ENCODE data around the gene TMED10.
"Not testable (repeated sequence)": the region's sequence is repeated elsewhere in the genome, so short reads cannot be mapped to it uniquely, and the experiment has no call there.

TMED10 gene

DNA sequence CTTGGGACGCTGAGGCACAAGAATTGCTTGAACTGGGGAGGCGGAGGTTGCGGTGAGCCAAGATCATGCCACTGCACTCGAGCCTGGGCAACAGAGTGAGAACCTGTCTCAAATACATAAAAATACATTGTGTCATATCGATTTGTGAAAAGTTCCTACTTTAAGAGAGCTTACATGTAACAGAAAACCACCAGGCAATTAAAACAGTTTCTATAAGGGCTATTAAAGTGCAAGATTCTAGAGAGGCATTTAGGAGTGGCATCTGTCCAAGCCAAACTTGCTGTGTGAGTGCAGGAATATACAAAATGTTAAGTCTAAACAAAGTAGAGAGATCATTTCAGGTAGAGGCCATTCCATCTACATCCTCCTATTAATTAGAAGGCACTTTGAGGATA, 47.8 kb downstream of the TMED10 start:
- peaks cover 47% of the 10 kb centered on the region for H3K4me1 Mint-ChIP-seq
- peak overlapping the region; percentile 35 for H3K27ac Mint-ChIP-seq
- no peaks in the 10 kb centered on the region for H3K9me3 Mint-ChIP-seq
- H3K27me3 Mint-ChIP-seq: no peaks in the 10 kb centered on the region
- H3K4me3 Mint-ChIP-seq: peak overlapping the region; percentile 44
- peaks cover 14% of the 10 kb centered on the region for H3K36me3 Mint-ChIP-seq

DNA sequence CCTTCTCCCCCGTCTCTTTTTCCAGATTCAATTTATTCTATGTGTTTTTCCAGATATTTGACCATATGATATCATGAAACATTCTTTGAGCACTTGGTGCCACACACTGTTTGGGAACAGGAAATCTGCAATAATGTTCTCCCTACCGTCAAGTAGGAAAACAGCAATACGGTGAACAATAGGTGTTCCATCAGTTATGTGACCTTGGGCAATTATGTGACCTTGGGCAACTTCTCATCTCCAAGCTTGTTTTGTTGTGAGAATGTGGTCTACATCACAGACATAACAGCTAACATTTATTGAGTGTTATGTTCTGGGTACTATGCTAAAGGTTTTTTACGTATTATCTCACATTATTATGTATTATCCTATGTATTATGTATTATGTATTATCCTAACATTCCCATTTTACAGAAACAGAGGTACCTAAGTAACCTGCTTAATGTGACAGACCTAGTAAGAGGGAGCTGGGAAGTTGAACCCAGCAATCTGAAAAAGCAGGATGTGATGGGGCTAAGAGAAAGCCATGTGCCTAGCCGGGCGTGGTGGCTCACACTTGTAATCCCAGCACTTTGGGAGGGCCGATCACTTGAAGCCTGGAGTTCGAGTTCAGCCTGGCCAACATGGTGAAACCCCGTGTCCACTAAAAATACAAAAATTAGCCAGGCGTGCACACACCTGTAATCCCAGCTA, 48.4 kb downstream of the TMED10 start:
- Mint-ChIP-seq H3K4me3 (peak overlapping the region; percentile 100), H3K36me3 (peaks cover 11% of the 10 kb centered on the region), H3K27ac (peak overlapping the region; percentile 98), H3K9me3 (no peaks in the 10 kb centered on the region), H3K27me3 (no peaks in the 10 kb centered on the region), H3K4me1 (peaks cover 49% of the 10 kb centered on the region)

DNA sequence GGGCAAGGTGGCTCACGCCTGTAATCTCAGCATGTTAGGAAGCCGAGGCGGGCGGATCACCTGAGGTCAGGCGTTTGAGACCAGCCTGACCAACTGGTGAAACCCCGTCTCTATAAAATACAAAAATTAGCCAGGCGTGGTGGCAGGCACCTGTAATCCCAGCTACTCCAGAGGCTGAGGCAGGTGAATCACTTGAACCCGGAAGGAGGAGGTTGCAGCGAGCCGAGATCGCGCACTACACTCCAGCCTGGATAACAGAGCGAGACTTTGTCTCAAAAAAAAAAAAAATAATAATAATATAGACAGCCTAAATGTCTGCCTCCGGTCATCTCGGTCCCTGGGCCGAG, 49.0 kb downstream of the TMED10 start:
- not testable (repeated sequence) for H3K9me3 Mint-ChIP-seq
- peaks cover 10% of the 10 kb centered on the region for H3K36me3 Mint-ChIP-seq

DNA sequence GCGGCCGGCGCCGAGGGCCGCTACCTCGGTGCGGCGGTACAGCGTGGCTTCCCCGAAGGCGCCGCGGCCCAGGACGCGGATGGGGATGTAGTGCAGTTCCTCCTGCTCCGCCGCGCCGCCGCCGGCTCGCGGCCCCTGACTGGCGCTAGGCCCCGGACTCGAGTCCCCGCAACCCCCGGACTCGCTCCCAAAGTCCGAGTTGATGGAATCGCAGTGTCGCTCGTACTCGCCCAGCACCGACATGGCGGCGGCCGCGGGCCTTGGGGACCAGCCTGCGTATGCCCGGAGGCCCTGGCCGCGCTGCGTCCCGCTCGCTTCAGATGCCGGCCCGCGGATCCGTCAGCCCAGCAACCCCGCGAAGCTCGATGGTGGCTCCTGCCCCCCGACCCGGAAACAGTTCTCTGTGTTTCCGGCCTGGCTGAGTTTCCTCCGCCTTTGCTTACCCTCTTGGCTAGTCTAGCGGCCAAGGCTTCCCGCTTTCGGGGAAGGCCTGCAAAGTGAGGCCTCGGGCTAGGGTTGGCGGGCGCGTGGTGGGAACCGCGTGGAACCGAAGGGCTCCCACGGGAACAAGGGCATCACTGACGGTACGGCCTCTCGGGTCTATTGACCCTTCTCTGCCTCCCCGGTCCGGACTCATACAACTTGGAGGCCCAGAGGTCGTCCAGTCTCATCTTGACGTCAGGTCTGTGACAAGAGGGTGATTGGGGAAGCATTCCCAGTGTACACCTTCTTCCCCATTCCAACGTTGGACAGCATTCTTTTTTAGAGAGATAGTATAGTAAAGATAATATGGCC, 49.5 kb downstream of the TMED10 start, which contains the start of gene NEK9:
TSS of gene NEK9 (minus strand) at position 370 of the 795 bp plus-strand sequence. CDS start at position 243, 127 bp downstream.
- Mint-ChIP-seq H3K4me3 (peak within 1 kb of the TSS; percentile 100), H3K36me3 (peaks cover 9% of the 10 kb centered on the region), H3K27ac (peak within 1 kb of the TSS; percentile 99), H3K4me1 (peaks cover 46% of the 10 kb centered on the region), H3K27me3 (no peaks in the 10 kb centered on the region), H3K9me3 (no peaks in the 10 kb centered on the region)

More for the DNA sequence above, 49.0 kb downstream of the TMED10 start:
- peak overlapping the region; percentile 99 for H3K27ac Mint-ChIP-seq
- H3K27me3 Mint-ChIP-seq: not testable (repeated sequence)
- peak overlapping the region; percentile 100 for H3K4me3 Mint-ChIP-seq
- peaks cover 46% of the 10 kb centered on the region for H3K4me1 Mint-ChIP-seq

DNA sequence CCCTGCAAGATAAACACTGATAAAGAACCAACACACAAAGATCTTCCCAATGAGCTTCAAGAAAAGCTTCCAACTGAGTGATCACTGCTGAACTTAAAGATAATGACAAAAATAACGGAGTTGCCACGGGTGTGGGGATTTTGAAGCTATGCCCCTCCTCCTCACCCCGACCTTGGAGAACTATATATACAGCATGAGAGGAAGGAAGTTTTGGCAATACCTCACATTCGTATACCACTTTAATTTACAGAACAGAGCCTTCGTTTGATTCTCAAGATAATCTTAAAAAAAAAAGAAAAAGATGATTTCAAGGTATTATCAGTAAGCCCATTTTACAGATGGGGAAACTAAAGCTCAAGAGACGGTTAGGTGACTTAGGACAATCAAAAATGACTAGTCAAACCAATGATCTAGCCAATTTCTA, 50.3 kb downstream of the TMED10 start:
- Mint-ChIP-seq H3K9me3 (no peaks in the 10 kb centered on the region), H3K4me1 (peaks cover 49% of the 10 kb centered on the region), H3K36me3 (peaks cover 11% of the 10 kb centered on the region), H3K27ac (peak overlapping the region; percentile 98), H3K4me3 (peak overlapping the region; percentile 100), H3K27me3 (no peaks in the 10 kb centered on the region)

DNA sequence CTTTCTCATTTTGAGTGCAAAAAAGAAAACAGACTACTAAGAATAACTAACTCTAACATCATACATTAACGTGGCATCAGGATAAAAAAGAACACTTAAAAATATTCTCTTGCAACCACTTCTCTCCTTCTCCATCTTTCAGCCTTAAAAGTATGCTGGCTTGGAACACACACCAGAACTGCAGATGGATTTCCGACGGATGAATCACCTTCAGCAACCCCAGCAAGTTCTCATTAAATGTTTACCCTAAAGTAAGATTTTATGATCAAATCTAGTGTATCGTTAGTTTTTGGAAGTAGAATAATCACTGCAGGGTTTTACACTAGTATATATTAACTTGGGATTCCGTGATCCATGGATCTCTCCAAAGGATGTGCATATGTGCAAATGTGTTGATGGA, 50.8 kb downstream of the TMED10 start:
- Mint-ChIP-seq H3K27ac (peak overlapping the region; percentile 98), H3K9me3 (no peaks in the 10 kb centered on the region), H3K27me3 (no peaks in the 10 kb centered on the region), H3K36me3 (peaks cover 11% of the 10 kb centered on the region), H3K4me1 (peaks cover 55% of the 10 kb centered on the region), H3K4me3 (peak overlapping the region; percentile 100)

DNA sequence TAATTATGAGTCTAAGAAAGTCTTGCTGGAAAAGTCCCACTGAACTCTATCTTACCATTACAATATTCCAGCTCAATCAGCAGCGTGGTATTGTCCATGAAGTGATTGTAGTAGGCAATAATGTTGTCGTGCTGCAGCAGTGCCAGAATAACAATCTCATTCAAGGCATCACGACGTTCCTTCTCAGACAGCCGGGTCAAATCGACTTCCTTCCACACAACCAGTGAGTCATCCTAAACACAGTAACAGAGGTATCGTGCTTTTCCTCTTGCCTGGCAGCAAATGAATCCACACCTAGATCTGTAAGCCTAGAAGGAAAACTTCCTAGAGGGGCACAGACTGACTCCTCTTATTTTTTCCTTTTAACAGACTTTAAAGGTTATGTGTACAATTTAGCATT, 52.4 kb downstream of the TMED10 start:
- Mint-ChIP-seq H3K27me3 (no peaks in the 10 kb centered on the region), H3K27ac (peak overlapping the region; percentile 91), H3K9me3 (no peaks in the 10 kb centered on the region), H3K36me3 (peaks cover 13% of the 10 kb centered on the region), H3K4me3 (peak overlapping the region; percentile 61), H3K4me1 (peaks cover 59% of the 10 kb centered on the region)

DNA sequence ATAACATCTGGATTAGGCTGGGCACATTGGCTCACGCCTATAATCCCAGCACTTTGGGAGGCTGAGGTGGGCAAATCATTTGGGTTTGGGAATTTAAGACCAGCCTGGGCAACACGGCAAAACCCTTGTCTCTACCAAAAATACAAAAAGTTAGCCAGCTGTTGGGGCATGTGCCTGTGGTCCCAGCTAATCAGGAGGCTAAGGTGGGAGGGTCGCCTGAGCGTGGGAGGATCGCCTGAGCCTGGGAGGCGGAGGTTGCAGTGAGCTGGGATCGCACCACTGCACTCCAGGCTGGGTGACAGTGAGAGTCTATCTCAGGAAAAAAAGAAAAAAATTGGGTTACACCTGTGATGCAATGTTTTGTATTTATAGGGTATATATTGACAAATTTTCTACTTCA, 54.9 kb downstream of the TMED10 start:
- Mint-ChIP-seq H3K27ac (no peak overlapping the region), H3K4me1 (peaks cover 48% of the 10 kb centered on the region), H3K9me3 (no peaks in the 10 kb centered on the region), H3K27me3 (no peaks in the 10 kb centered on the region), H3K36me3 (peaks cover 10% of the 10 kb centered on the region), H3K4me3 (no peak overlapping the region)

DNA sequence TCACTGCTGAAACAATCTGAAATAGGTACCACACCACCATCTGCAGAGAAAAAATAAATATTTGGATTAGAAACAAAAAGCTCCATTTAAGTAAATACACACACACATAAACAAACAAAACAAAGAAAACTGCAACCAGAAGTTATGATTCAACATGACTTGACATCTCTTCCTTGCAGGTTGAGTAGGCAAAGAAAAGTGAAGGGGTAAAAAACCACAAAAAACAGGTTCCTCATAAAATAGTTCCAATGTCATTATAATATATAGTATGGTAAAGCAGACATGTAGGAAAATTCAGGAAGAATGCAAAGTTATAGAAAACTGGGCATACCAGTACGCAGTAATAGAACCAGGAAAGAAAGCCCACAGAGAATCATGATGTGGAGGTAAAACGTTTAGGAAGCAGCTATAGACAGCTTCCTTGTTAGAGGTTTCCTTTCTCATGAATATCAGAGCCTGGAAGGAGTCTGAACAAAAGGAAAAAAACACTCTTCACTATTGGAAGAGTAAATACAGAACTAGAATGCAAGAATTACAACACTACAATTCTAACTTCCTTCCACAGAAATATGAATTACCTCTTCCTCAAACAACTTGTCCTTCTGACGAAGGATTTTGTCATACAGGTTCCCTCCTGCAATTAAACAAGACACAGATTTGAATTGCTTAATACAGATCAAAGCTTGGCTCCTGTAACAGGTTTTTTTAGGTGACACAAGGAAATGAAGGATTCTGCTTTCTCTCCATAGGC, 55.7 kb downstream of the TMED10 start:
- Mint-ChIP-seq H3K36me3 (peaks cover 6% of the 10 kb centered on the region), H3K27ac (no peak overlapping the region), H3K9me3 (no peaks in the 10 kb centered on the region), H3K27me3 (no peaks in the 10 kb centered on the region), H3K4me1 (peaks cover 42% of the 10 kb centered on the region), H3K4me3 (no peak overlapping the region)

DNA sequence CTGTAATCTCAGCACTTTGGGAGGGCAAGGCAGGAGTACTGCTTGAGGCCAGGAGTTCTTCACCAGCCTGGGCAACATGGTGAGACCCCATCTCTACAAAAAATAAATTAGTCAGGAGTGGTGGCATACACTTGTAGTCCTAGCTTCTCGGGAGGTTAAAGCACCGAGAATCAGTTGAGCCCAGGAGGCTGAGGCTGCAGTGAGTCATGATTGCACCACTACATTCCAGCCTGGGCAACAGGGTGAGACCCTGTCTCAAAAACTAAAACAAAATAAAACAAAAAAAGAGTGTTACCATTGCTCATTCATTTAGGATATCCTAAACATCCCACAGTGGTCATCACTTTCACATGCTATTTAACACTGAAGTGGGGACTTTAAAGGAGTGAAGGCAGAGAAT, 57.4 kb downstream of the TMED10 start:
- H3K4me3 Mint-ChIP-seq: no peak overlapping the region
- H3K9me3 Mint-ChIP-seq: no peaks in the 10 kb centered on the region
- H3K4me1 Mint-ChIP-seq: peaks cover 30% of the 10 kb centered on the region
- H3K27ac Mint-ChIP-seq: no peak overlapping the region
- peaks cover 8% of the 10 kb centered on the region for H3K36me3 Mint-ChIP-seq
- no peaks in the 10 kb centered on the region for H3K27me3 Mint-ChIP-seq

DNA sequence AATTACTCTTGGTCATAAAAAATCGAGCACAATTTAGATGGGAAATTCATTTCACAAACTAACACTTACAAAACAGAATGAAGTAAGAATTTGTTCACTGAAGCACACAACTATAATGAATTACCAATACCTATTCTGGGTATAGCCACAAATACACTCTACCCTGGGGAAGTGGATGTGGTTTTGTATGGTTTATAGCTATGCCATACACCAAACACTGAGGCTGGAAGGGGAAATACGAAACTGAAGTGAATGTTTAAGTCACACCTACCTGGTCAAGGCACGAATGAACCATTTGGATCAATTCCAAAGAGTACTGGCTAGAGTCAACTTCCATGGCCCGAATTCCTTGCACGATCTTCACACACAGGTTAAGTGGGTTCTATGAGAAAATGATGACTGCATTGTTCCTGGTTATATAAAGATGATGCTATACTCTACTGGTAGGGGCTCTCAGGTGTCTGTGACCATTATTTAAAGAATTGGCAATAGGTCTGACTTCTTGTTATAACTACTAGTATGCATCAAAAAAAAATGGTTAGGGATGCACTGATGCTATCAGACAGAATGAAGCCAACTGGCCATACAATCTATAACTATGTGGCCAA, 62.4 kb downstream of the TMED10 start:
- Mint-ChIP-seq H3K4me1 (peaks cover 19% of the 10 kb centered on the region), H3K36me3 (peaks cover 29% of the 10 kb centered on the region), H3K4me3 (no peak overlapping the region), H3K27ac (peak overlapping the region; percentile 46), H3K9me3 (no peaks in the 10 kb centered on the region), H3K27me3 (no peaks in the 10 kb centered on the region)

DNA sequence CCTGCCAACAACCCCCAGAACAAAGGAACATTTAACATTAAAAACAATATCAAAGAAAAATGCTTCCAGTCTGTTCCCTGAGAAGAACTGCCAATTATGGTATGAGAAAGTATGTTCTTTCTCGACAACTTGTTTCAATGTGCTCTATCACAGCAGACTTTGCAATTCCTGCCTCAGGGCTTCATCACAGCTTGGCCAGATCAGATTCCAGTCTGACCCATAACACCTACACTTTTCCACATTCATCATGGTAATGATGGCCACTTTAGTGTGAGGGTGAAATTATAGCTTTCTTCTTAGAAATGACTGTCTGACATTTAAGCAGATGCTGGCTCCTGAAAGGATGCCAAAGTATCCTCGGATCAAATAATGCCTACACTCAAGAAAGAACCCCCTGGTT, 66.5 kb downstream of the TMED10 start:
- H3K9me3 Mint-ChIP-seq: no peaks in the 10 kb centered on the region

DNA sequence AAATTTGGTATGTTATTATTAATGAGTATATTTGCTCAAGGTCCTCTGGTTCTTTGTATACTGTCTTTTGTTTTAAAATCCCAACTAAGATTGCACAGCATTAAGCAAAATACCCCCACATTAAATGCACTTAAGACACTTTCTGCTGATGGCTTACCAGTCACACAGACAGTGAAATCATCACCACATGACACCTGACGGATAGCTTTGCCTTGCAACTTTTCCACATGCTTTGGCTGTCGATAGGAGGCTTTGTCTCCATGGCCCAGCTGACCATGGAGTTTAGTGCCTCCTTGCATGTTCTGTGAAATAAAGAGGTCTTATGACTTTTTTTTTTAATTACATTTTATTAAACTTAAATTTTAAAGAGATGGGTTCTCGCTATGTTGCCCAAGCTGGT, 69.2 kb downstream of the TMED10 start:
- H3K9me3 Mint-ChIP-seq: no peaks in the 10 kb centered on the region
- H3K4me1 Mint-ChIP-seq: peaks cover 5% of the 10 kb centered on the region
- H3K4me3 Mint-ChIP-seq: no peak overlapping the region
- peaks cover 31% of the 10 kb centered on the region for H3K36me3 Mint-ChIP-seq
- no peaks in the 10 kb centered on the region for H3K27me3 Mint-ChIP-seq
- H3K27ac Mint-ChIP-seq: no peak overlapping the region

More for the DNA sequence above, 66.5 kb downstream of the TMED10 start:
- Mint-ChIP-seq H3K27ac (no peak overlapping the region), H3K4me3 (no peak overlapping the region), H3K36me3 (peaks cover 36% of the 10 kb centered on the region), H3K27me3 (no peaks in the 10 kb centered on the region), H3K4me1 (peaks cover 17% of the 10 kb centered on the region)

DNA sequence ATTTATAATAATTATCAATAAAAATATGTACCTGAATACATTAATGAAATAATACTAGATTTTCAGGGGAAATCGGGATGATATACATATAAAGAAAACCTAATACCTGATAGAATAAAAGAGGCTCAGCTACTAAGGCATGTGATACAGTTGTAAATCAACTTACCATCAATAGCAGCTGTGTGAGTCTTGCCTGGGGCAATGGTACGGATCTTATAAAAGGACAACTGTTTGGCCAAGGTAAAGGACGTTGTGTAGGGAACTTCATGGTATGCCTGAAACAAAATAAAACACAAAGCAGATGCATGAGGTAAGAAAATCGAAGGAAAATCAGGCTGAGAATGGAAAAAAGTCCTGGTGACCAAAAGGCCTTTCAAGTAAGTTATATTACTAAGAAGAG, 74.9 kb downstream of the TMED10 start:
- Mint-ChIP-seq H3K9me3 (no peaks in the 10 kb centered on the region), H3K4me1 (peaks cover 11% of the 10 kb centered on the region), H3K36me3 (peaks cover 12% of the 10 kb centered on the region), H3K4me3 (no peak overlapping the region), H3K27ac (no peak overlapping the region), H3K27me3 (no peaks in the 10 kb centered on the region)

DNA sequence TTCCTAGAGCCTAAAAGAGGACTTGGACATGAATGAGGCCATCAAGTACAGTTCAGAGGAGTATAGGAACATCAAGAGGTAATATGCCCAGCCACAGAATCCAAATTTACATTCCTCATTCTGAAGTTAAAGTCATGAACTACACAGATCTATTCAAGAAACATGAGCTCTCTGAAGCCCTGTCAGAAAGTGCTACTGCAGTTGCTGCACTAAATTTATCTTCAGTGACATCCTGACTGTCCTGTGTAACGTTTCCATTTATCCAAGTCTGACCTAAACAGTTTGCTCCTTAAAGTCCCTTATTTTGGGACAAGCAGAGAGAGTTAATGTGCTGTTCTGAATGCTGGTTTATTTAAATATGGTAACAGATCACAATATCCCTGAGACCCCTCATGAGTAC, 77.7 kb downstream of the TMED10 start:
- no peaks in the 10 kb centered on the region for H3K27me3 Mint-ChIP-seq
- H3K4me1 Mint-ChIP-seq: peaks cover 11% of the 10 kb centered on the region
- H3K36me3 Mint-ChIP-seq: peaks cover 11% of the 10 kb centered on the region
- peak overlapping the region; percentile 13 for H3K27ac Mint-ChIP-seq
- H3K9me3 Mint-ChIP-seq: no peaks in the 10 kb centered on the region
- no peak overlapping the region for H3K4me3 Mint-ChIP-seq
